Measurements from ENCODE around the gene GABRB1.

- TF ChIP-seq CTCF (IDR thresholded peaks at IDR 0.05; ENCODE audit: low read length) (no peak), EZH2 (optimal IDR thresholded peaks at IDR 0.05; ENCODE audit: low read depth, low read length) (no peak), EZH2phosphoT487 (IDR thresholded peaks at IDR 0.05; ENCODE audit: low read length) (no peak)
Observed at GRCh38 chr4:47271291-47271690, 239.9 kb downstream of the GABRB1 start.
